HL-60/S4 treated with phorbol 12-myristate 13-acetate at 8.2 ng/mL for 4 days and 3 days (cell line): ENCODE results near the gene HDGFL3.
"Not testable (repeated sequence)": the region's sequence is repeated elsewhere in the genome, so short reads cannot be mapped to it uniquely, and the experiment has no call there.

Source experiments
- in situ Hi-C: fragments of 300-500 bp; cut with MboI; formaldehyde crosslinking; loops from 2 replicates; pipeline ENCODE4 v1.15.0; 2022; ENCODE audit warnings: low sequenced_read_pairs

The HDGFL3 gene

DNA sequence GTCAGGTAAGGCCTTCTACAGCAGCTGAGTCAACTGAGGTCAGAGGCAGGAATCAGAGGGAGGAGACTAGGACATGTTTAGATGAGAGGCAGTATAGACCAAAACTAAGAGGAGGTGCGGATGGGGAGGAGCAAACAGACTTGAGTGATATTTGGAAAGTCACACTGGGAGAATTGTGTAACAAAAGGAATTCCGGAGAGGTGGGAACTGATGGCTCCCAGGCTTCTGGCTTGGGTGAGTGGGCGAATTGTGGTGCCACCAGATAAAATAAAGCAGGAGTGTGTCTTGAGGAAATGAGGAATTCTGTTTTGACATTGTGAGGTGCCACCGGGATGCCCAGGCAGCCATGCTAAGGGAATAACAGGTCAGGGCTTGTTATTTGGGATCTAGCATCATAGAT lies 103.5 kb downstream of the HDGFL3 start:
- in situ Hi-C loops: no loop called here

DNA sequence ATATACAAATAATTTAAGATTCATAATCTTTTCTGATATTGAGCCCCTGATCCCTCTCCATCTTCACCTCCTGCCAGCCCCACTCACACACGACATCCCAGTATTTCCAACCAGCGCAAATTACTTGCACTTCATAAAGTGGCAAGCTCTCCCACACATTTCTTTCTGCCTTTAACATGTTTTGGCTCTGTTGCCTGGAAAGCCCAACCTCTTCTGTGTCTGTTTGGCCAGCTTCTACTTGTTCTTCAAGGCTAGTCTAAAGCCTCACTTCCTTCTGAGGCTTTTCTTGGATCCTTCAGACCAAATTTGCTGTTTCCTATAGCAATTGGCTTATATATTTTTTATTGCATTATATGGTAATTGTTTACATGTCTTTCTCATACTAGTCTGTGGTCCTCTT lies 105.3 kb downstream of the HDGFL3 start:
- in situ Hi-C loops: no loop called here

DNA sequence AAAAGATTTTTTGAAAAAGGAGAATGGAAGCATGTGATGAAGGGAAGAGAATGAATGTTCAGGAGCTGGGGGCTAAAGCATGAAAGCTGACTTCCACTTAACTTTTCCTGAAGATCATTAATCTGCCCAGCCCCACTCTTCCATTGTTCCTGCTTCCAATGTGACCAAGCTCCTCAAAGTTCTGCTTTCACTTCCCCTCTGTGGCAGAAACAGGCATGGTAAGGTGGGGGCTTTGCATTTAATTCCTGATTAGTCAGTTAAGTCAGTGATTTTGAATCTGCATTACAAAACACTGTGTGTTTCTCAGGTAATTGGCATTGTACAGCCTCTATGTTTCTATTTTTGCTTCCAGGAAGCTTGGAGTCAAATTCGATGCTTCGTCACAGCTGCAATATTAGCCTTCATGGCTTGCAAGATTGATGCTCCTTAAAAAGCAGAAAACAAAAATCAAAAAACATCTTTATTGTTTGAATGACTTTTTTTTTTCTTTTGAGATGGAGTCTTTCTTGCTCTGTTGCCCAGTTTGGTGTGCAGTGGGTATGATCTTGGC lies 107.5 kb downstream of the HDGFL3 start:
- in situ Hi-C loops: no loop called here

DNA sequence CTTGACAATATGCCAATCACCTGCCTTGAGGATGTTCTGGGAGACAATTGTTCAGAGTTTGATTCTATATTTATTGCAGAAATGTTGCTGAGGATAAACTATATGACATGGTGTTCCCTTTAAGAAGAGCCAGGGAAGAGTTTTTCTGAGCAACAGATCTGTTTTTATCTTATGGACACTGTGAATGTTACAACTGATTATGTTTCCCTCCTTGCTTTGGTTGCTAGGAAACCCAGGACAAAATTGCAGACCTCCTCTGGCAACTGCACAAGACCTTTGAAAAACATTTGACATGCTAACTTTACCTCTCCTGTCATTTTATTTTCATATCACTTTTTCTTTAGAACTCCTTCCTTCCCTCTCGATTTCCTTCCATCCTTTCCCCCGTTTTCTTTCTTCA lies 108.3 kb downstream of the HDGFL3 start:
- in situ Hi-C loops: no loop called here

DNA sequence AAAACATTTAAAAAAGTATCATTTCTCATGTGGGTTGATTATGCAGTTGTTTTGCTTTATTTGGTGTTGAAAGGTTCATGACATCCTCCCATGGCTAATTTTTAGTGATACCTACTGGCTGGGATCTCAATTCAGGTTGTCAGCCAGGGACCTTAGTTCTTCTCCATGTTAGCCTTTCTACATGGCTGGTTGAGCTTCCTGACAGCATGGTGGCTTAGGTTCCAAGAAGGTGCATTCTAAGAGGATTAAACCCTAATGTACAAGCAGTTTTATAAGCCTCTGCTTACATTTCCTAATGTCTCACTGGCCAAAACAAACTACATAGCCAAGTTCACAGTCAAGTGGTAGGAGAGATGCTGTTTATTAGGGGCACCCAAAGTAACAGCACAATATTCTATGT lies 109.5 kb downstream of the HDGFL3 start:
- in situ Hi-C loops: no loop called here

DNA sequence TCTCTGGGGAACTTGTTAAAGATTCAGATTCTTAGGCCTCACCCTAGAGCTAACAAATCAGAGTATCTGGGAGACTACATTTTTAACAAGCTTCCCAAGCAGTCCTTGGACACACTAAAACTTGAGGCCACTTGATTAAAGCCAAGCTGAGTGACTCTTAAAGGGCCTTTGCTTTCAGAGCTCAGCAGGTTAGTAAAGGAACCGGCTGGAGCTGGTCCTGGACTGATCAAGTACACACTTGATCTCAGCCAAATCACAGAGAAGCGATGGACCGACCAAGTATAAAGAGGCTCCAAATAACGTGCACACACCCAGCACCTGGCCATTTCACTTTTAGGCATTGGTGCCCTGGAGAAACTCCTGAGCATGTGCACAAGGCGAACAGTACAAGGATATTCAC lies 113.0 kb downstream of the HDGFL3 start:
- in situ Hi-C loops: no loop called here

DNA sequence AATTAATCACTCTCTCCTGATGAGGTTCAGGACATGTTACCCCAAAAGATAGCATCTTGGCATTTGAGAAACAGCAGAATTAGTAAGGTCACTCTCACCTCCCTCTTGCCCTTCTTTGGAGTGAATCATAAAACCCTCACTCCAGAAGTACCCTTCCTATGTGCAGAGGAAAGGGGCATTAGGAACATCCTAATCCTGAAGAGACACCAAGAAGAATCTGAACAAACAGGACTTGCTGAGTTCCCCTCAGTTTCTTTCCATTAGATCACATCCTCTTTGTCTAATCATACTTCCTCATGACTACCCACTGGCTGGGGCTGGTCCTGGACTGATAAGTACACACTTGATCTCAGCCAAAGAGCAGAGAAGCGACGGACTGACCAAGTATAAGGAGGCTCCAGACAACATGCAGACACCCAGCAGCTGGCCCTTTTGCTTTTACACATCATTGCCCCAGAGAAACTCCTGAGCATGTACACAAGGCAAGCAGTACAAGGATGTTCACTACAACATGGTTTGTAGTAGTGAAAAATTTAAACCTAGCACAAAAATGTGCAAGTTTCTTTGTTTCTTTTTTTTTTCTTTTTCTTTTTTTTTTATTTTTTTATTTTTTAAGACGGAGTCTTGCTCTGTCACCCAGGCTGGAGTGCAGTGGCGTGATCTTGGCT lies 115.2 kb downstream of the HDGFL3 start:
- in situ Hi-C loops: no loop called here

DNA sequence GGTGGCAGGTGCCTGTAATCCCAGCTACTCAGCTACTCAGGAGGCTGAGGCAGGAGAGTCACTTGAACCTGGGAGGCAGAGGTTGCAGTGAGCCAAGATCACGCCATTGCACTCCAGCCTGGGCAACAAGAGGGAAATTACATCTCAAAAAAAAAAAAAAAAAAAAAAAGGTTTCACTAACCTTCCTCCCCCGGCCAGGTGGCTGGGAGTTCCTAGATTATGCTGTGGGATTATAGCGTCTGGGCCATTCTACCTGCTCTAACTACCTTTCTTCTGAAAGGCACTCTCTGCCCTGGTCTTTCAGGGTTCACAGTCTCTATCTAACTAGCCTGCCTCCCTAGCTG lies 115.7 kb downstream of the HDGFL3 start:
- in situ Hi-C loops: not testable (repeated sequence)

DNA sequence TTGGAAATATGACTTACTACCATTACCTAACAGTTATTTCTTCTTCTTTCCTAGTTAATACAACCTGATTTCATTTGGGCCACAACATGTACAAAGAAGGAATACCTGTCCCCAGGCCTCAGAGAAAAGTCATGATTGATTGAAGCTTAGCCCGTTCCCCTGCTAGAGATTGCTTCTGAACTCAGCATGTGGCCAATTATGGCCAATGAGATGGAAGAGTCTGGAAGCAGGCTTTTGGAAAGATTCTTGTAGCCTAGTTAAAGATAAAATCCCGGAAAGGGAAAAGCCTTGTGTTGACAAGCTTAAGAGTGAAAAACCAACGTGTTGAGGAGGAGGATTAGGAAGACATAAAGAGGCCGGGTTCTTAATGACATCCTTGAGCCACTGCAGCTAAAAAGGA lies 117.2 kb downstream of the HDGFL3 start:
- in situ Hi-C loops: no loop called here

DNA sequence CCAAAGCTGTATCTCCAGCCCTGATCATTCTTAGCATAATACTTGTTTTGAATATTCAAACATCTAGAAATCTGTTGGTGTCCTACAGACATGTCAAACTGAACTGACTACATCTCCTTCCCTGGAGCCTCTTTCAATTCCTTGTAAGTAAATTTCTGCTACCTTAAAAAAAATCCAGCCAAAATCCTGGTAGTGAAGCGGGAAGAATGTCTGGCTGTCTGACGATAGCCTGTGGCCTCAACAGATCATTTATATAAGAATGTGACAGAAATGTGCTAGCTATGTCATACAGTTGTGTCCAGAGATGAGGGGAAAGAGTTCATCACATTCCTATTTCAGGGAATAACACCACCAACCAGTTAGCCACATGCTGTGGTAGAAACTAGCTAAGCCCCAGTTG lies 118.7 kb downstream of the HDGFL3 start:
- in situ Hi-C loops: no loop called here

DNA sequence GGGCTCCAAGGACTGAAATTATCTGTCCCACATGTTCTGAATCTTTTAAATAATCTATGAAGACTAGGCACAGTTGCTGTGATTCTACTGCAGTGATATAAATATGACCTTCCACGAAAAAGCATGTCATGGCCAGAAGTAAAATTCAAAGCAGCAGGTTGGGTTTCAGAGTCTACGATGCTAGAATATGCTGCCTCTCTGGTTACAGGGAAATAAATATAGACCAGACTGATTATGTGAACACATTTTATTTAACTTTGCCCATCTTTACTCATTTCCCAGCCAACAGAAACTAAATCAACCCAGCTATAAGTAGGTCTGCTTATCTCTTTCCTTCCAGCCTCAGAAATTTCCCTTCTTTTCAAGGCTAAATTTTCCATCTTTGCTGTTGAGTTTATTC lies 120.0 kb downstream of the HDGFL3 start:
- in situ Hi-C loops: no loop called here

DNA sequence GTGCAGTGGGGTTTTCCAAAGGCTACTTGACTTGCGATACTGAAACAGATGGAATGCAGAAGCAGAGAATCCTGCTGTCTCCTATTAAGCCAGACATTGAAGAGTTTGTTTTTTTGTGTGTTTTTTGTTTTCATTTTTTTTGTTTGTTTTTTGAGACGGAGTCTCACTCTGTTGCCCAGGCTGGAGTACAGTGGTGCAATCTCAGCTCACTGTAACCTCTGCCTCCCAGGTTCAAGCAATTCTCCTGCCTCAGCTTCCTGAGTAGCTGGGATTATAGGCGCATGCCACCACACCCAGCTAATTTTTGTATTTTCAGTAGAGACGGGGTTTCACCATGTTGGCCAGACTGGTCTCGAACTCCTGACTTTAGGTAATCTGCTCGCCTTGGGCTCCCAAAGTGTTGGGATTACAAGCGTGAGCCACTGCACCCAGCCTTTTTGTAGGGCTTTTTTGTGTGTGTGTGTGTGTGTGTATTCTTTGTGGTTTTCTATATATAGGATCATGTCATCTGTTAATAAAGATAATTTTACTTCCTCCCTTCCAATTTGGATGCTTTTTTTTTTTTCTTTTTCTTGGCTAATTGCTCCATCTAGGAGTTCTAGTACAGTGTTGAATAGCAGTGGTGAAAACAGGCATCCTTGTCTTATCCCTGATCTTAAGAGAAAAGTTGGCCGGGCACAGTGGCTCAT lies 121.6 kb downstream of the HDGFL3 start:
- in situ Hi-C loops: not testable (repeated sequence)

DNA sequence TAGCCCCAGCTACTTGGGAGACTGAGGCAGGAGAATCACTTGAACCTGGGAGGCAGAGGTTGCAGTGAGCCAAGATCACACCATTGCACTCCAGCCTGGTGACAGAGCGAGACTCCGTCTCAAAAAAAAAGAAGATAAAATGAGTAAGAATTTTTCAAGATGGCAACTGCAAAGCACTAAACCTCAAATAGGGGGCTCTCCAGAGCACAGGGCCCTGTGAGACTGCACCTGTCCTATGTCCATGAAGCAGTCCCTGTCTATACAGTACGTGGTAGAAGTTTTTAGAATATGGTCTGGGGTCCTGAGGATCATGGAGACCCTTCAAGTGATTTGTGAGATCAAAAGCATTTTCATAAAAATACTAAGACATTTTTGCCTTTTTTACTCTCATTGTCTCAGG lies 122.2 kb downstream of the HDGFL3 start:
- in situ Hi-C loops: not testable (repeated sequence)

DNA sequence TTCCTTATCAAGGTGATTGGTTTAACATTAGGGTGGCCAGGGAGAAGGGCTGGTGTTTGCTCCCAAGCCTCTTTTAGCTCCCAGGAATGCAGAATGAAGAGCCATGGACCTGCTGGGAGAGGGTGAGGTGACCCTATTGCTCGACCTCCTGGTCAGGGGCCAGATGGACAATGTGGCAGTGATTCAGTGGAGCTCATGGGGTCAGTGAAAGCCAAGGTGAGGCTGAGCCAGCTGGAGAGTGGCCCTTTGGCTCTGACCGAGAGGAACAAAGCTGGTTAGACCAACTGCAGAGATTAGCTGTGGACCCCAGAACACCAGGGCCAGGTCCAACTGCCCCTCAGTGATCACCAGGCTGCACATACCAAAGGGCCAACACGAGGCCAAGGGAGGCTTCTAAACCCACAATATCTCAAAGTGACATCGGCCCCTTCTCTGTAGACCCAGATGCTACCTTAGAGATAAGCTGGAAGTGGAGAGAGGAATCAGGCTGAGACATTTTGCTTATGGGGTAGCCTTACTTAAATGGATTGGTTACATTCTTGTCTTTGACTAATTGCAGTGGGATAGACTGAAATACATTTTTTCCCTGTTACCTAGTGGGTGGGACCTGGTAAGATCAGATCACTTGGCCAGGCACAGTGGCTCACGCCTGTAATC lies 124.8 kb downstream of the HDGFL3 start:
- in situ Hi-C loops: no loop called here

DNA sequence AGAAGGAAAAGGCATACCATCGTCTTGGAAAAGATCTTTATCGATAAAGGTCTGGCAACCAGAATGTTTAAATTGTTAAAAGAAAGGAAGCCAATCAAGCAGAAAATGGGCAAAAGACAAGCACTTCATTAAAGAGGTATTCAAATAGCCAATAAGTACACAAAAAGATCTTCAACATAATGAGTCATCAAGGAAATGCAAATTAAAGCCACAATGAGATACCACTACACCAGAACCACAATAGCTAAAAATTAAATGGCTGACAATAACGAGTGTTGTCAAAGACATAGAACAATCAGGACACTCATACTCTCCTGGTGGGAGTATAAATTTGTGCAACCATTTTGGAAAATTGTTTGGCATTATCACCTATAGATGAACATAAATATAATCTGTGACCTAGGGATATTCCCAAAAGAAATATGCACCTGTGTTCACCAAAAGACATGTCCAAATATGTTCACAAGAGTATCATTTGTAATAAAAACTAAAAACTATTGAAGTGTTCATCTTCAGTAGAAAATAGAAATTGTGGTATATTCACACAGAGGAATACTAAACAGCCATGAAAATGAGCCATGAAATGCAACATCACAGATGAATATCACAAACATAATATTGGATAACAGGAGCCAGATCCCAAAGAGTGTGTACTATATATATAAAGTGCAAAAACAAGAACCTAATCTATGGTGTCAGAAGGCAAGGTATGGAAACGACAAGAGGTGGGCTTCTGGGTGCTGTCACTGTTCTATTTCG lies 126.2 kb downstream of the HDGFL3 start:
- in situ Hi-C loops: no loop called here

DNA sequence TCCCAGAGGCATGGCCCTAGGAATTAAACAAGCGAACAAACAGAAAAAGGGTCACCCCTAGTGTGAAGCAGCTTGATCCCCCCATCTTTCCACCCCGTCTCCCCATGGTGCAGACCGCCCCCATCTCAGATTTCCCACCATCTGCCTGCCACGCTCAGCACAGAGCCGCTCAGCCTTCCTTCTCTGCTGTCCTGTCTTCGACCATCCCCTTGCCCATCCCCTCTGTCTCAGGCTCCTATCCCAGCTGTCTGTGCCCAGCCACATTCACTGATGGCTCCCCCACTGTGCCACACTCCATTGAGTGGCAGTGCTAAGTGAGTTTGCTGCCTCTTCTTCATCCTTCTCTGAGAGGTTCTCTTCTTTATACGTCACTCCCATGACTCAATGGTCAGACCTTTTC lies 128.9 kb downstream of the HDGFL3 start:
- in situ Hi-C loops: no loop called here
